Measurements from ENCODE around the gene MRPL40. TPM values are rescaled to one million over a fixed set of nuclear protein-coding genes. Genes with fewer than 3 reads are reported as not detected.

MRPL40 gene
- total RNA-seq, 5 donors from 2014 or later (not counting 1 experiment from before 2014, with no cell fraction given) = 12.1 to 16.1 (median 12.3) TPM

DNA sequence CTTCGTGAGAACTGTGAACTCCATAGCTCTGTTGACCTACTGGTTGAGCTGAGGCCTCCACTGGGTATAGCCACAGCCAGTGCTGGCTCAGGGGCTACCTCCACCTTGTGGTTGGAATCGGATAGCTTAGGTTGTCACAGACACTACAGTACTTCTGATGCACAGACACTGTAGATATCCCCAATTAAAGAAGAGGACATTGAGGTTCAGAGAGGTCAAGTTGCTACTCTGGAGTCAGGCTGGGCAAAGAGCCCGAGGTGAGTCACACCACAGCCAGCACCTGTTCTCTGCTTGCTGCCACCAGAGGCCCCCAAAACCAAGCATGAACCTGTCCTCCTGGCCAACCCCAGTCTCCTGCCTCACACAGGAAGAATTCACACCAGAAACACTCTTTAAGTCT, 41.2 kb downstream of the MRPL40 start:
- ATAC-seq (replicated peaks in 1 of 4) (no peak), DNase-seq (no peak)
- no peak overlapping the region for H3K27ac ChIP-seq (ENCODE audit: low read length)
- CTCF ChIA-PET = interaction anchor here (1.0 to 1.5 kb wide), 3 partner anchors 24 to 157 kb away, joined by 3 read pairs; no protein-coding TSS in a partner anchor
- H3K4me1 ChIP-seq (ENCODE audit: control insufficient read depth in 1 of 2, extremely low read depth in 1 of 2, insufficient read depth in 2 of 2, low read length in 2 of 2) = peaks cover 7 to 11% of the 10 kb centered on the region in 2 experiments
- no peaks in the 10 kb centered on the region for H3K27me3 ChIP-seq (replicated peaks in 1 of 2; ENCODE audit: control insufficient read depth in 2 of 2, extremely low read depth in 1 of 2, insufficient read depth in 2 of 2, low read length in 1 of 2)
- H3K27me3 Mint-ChIP-seq = no peaks in the 10 kb centered on the region
- POLR2A ChIA-PET = no interaction called here
- H3K27ac Mint-ChIP-seq = no peak overlapping the region
- no peaks in the 10 kb centered on the region for H3K9me3 ChIP-seq
- H3K4me3 ChIP-seq (ENCODE audit: control insufficient read depth in 1 of 2, extremely low read depth in 1 of 2, low read length in 1 of 2) = no peak overlapping the region
- 85% methylated on average over 2 of the region's 3 CpGs for WGBS (ENCODE audit: insufficient coverage)
- H3K4me3 Mint-ChIP-seq = no peak overlapping the region
- peaks cover 46% of the 10 kb centered on the region for H3K36me3 Mint-ChIP-seq
- peaks cover 30 to 44% (median 33%) of the 10 kb centered on the region in 3 donors for H3K4me1 Mint-ChIP-seq
- H3K36me3 ChIP-seq (ENCODE audit: control insufficient read depth in 2 of 2, extremely low read depth in 1 of 2, insufficient read depth in 1 of 2, low read length in 1 of 2) = peaks cover 41 to 69% of the 10 kb centered on the region in 2 donors
- H3K9me3 Mint-ChIP-seq = no peaks in the 10 kb centered on the region

DNA sequence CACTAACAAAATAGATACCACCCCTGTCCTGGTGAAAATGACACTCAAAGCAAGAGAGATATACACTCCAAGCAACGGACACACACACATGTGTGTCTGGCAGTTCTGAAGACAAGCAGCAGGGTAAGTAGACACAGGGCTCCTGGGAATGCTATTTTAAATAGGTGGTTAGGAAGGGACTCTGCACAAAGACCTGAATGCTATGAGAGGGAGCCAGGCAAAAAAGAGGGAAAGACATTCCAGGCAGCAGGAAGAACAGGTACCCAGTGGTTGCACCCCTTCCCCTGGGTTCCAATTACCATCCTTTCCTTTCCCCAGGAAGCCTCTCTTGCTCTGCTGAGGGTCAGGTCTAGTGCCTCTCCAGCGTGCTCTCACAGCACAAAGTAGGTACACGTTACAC, 43.7 kb downstream of the MRPL40 start:
- peaks cover 31% of the 10 kb centered on the region for H3K36me3 Mint-ChIP-seq
- 100% methylated on average over 1 of the region's 3 CpGs for WGBS (ENCODE audit: insufficient coverage)
- no peak overlapping the region for H3K27ac Mint-ChIP-seq
- POLR2A ChIA-PET = interaction anchor here in 1 of 2 donors (0.7 kb wide), 1 partner anchor 96 kb away, joined by 11 read pairs; no protein-coding TSS in a partner anchor
- no peak overlapping the region for H3K4me3 Mint-ChIP-seq
- Histone ChIP-seq H3K36me3 (ENCODE audit: control insufficient read depth in 2 of 2, extremely low read depth in 1 of 2, insufficient read depth in 1 of 2, low read length in 1 of 2) (peaks cover 25 to 46% of the 10 kb centered on the region in 2 donors), H3K27ac (ENCODE audit: low read length) (no peak overlapping the region), H3K27me3 (replicated peaks in 1 of 2; ENCODE audit: control insufficient read depth in 2 of 2, extremely low read depth in 1 of 2, insufficient read depth in 2 of 2, low read length in 1 of 2) (no peaks in the 10 kb centered on the region), H3K4me3 (ENCODE audit: control insufficient read depth in 1 of 2, extremely low read depth in 1 of 2, low read length in 1 of 2) (no peak overlapping the region), H3K4me1 (ENCODE audit: control insufficient read depth in 1 of 2, extremely low read depth in 1 of 2, insufficient read depth in 2 of 2, low read length in 2 of 2) (peaks cover 11 to 13% of the 10 kb centered on the region in 2 experiments), H3K9me3 (no peaks in the 10 kb centered on the region)
- DNase-seq (no peak), ATAC-seq (replicated peaks in 1 of 4) (no peak)
- CTCF ChIA-PET = interaction anchor here in 1 of 2 donors (0.6 kb wide), 1 partner anchor 25 kb away, joined by 4 read pairs; no protein-coding TSS in a partner anchor
- no peaks in the 10 kb centered on the region for H3K27me3 Mint-ChIP-seq
- H3K9me3 Mint-ChIP-seq = no peaks in the 10 kb centered on the region
- peaks cover 33 to 43% (median 38%) of the 10 kb centered on the region in 3 donors for H3K4me1 Mint-ChIP-seq

DNA sequence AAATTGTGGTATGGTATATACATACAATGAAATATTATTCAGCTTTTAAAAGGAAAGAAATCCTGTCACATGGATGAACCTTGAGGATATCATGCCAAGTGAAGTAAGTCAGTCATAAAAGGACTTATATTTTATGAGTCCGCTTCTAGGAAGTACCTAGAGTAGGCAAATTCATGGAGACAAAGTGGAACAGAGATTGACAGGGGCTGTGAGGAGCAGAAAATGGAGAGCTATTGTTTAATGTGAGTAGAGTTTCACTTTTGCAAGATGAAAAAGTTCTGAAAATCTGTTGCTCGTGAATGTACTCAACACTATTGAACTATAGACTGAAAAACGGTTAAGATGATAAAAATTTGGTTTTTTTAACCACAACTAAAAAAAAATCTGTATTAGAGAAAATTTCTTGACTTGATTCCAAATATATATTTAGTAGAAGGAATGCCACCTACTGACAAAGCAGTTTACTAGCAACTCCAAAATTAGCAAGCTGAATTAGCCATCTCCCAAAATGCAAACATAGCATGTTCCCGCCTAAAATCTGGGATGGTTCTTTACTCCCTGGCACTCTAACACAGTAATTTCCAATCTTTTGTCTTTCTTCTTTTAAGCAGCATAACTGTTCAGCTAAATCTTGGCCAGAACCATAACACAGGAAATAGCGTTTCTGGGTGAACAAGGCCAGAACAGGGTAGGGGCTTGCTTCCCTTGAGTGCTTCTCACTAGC, 45.1 kb downstream of the MRPL40 start:
- WGBS (ENCODE audit: insufficient coverage) = 39% methylated on average over 2 of the region's 5 CpGs
- H3K4me3 Mint-ChIP-seq = peak overlapping the region; percentile 84 to 93 (median 93)
- Histone ChIP-seq H3K27me3 (replicated peaks in 1 of 2; ENCODE audit: control insufficient read depth in 2 of 2, extremely low read depth in 1 of 2, insufficient read depth in 2 of 2, low read length in 1 of 2) (no peaks in the 10 kb centered on the region), H3K4me1 (ENCODE audit: control insufficient read depth in 1 of 2, extremely low read depth in 1 of 2, insufficient read depth in 2 of 2, low read length in 2 of 2) (peaks cover 11 to 13% of the 10 kb centered on the region in 2 experiments), H3K27ac (ENCODE audit: low read length) (peak overlapping the region; percentile 25), H3K36me3 (ENCODE audit: control insufficient read depth in 2 of 2, extremely low read depth in 1 of 2, insufficient read depth in 1 of 2, low read length in 1 of 2) (peaks cover 21 to 32% of the 10 kb centered on the region in 2 donors), H3K4me3 (ENCODE audit: control insufficient read depth in 1 of 2, extremely low read depth in 1 of 2, low read length in 1 of 2) (peak overlapping the region; percentile 71 to 86), H3K9me3 (no peaks in the 10 kb centered on the region)
- POLR2A ChIA-PET = no interaction called here
- H3K27ac Mint-ChIP-seq = peak overlapping the region; percentile 84 to 88
- DNase-seq = peak in 1 of 35 experiments; percentile 34
- CTCF ChIA-PET = interaction anchor here (0.6 to 2.2 kb wide), 6 partner anchors 11 to 1106 kb away, joined by 3 to 7 read pairs (median 4); no protein-coding TSS in a partner anchor
- no peak for ATAC-seq (replicated peaks in 1 of 4)
- H3K9me3 Mint-ChIP-seq = no peaks in the 10 kb centered on the region
- peaks cover 18% of the 10 kb centered on the region for H3K36me3 Mint-ChIP-seq
- H3K4me1 Mint-ChIP-seq = peaks cover 33 to 43% (median 36%) of the 10 kb centered on the region in 3 donors
- H3K27me3 Mint-ChIP-seq = no peaks in the 10 kb centered on the region

DNA sequence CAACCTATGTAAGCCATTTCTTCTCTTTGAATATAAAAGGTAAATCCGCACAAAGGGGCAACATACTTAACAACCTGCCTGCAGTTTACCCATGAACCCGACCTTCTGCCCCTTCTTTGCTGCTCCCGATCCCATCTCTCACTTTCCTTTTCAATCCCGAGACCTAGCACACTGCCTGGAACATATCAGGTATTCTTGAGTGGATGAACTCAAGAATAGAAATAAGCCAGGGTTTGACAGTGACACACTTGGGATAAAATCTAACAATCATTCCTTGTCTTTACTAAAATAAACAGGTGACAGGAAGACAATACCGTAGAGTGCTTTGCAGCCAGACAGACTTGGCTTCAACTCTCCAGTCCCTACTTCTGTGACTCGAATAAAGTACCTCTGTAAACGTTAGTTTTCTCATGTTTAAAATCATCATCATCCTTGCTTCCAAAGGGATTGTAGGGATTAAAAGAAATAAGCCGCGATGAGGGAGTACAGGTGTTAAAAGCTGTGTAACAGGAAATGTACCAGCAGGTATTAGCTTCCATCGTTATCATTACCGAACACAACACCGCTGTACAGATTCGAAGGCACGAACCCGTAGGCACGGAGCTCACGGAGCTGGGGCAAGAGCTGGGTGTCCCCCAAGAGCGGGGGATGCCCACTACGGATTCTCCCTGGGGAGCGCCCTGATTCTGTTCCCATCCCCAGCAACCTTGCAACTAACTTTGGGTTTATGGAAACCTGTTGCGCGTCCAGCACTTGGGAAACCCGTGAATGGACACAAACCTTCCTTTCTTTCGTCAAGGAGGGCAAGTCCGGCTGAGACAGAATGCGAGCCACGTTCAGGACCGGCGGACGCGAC, 45.9 kb downstream of the MRPL40 start:
- peaks cover 13% of the 10 kb centered on the region for H3K36me3 Mint-ChIP-seq
- POLR2A ChIA-PET = no interaction called here
- DNase-seq = peak in 17 of 35 experiments; percentile 2 to 54 (median 14)

DNA sequence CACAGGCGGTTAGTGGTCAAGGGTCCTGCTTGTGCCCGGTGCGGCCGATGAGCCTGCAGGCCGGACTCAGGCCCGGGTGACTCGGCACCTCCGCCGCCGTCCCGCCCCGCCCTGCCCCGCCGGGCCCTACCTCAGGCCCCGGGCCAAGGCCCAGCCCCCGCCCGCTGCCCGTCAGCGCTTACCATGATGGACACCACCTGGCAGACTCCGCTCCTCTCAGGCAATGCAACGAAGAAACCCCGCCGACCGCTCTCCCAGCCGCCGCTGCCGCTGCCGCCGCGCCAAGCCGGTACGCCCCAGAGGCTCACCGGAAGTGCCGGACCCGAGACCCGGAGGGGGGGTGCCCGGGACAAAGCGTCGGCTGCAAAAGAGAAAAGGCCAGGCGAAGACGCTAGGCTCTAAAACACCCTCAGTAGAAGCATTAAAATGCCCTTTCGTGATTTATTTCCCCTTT, 46.6 kb downstream of the MRPL40 start, which contains the start of gene UFD1:
UFD1 (minus strand) TSS at position 293 of the 454 bp plus-strand sequence; CDS start at position 185, 108 bp downstream.
- no peaks in the 10 kb centered on the region for H3K27me3 Mint-ChIP-seq
- Histone ChIP-seq H3K27me3 (replicated peaks in 1 of 2; ENCODE audit: control insufficient read depth in 2 of 2, extremely low read depth in 1 of 2, insufficient read depth in 2 of 2, low read length in 1 of 2) (no peaks in the 10 kb centered on the region), H3K9me3 (no peaks in the 10 kb centered on the region), H3K27ac (ENCODE audit: low read length) (peak within 1 kb of the TSS; percentile 97), H3K36me3 (ENCODE audit: control insufficient read depth in 2 of 2, extremely low read depth in 1 of 2, insufficient read depth in 1 of 2, low read length in 1 of 2) (peaks cover 12 to 18% of the 10 kb centered on the region in 2 donors), H3K4me1 (ENCODE audit: control insufficient read depth in 1 of 2, extremely low read depth in 1 of 2, insufficient read depth in 2 of 2, low read length in 2 of 2) (peaks cover 11 to 13% of the 10 kb centered on the region in 2 experiments), H3K4me3 (ENCODE audit: control insufficient read depth in 1 of 2, extremely low read depth in 1 of 2, low read length in 1 of 2) (peak within 1 kb of the TSS; percentile 71 to 86)
- H3K4me1 Mint-ChIP-seq = peaks cover 33 to 36% (median 36%) of the 10 kb centered on the region in 3 donors
- WGBS (ENCODE audit: insufficient coverage) = under 1% methylated on average over 38 of the region's 42 CpGs
- ChIA-PET CTCF (interaction anchor here in 1 of 2 donors (0.5 to 2.2 kb wide), 5 partner anchors 34 to 456 kb away, joined by 3 to 7 read pairs (median 6); partner anchors contain the start of gene ESS2), POLR2A (no interaction called here)
- peaks cover 10% of the 10 kb centered on the region for H3K36me3 Mint-ChIP-seq
- no peaks in the 10 kb centered on the region for H3K9me3 Mint-ChIP-seq
- ATAC-seq (replicated peaks in 1 of 4) = peak; percentile 58 to 68 (median 63)
- H3K4me3 Mint-ChIP-seq = peak within 1 kb of the TSS; percentile 84 to 93 (median 93)
- peak within 1 kb of the TSS; percentile 100 for H3K27ac Mint-ChIP-seq
- peak; percentile 64 to 85 (median 74) for DNase-seq

More for the DNA sequence above, 45.9 kb downstream of the MRPL40 start:
- Mint-ChIP-seq H3K4me1 (peaks cover 33 to 43% (median 36%) of the 10 kb centered on the region in 3 donors), H3K27ac (peak overlapping the region; percentile 84 to 88), H3K4me3 (peak overlapping the region; percentile 84 to 93 (median 93)), H3K9me3 (no peaks in the 10 kb centered on the region), H3K27me3 (no peaks in the 10 kb centered on the region)
- H3K27ac ChIP-seq (ENCODE audit: low read length) = peak overlapping the region; percentile 35
- peaks cover 11 to 13% of the 10 kb centered on the region in 2 experiments for H3K4me1 ChIP-seq (ENCODE audit: control insufficient read depth in 1 of 2, extremely low read depth in 1 of 2, insufficient read depth in 2 of 2, low read length in 2 of 2)
- under 1% methylated on average over 21 of the region's 31 CpGs for WGBS (ENCODE audit: insufficient coverage)
- H3K4me3 ChIP-seq (ENCODE audit: control insufficient read depth in 1 of 2, extremely low read depth in 1 of 2, low read length in 1 of 2) = peak overlapping the region; percentile 71 to 86
- no peaks in the 10 kb centered on the region for H3K27me3 ChIP-seq (replicated peaks in 1 of 2; ENCODE audit: control insufficient read depth in 2 of 2, extremely low read depth in 1 of 2, insufficient read depth in 2 of 2, low read length in 1 of 2)
- H3K36me3 ChIP-seq (ENCODE audit: control insufficient read depth in 2 of 2, extremely low read depth in 1 of 2, insufficient read depth in 1 of 2, low read length in 1 of 2) = peaks cover 18 to 25% of the 10 kb centered on the region in 2 donors
- CTCF ChIA-PET = interaction anchor here (0.5 to 2.2 kb wide), 5 partner anchors 12 to 334 kb away, joined by 3 to 7 read pairs (median 3); partner anchors contain the start of gene ESS2 (in 1 of the 2)
- H3K9me3 ChIP-seq = no peaks in the 10 kb centered on the region
- no peak for ATAC-seq (replicated peaks in 1 of 4)

Data from T-cell (primary cell).